Hematopoietic multipotent progenitor cell (in vitro differentiated cells): Measurements from ENCODE around the gene HORMAD2. TPM values are rescaled to one million over a fixed set of nuclear protein-coding genes. Genes with fewer than 3 reads are reported as not detected.

Source experiments
- DNase-seq, 3 donors: peaks; one replicate each; pipeline ENCODE4 v3.0.0-alpha.2; 2011 to 2015; ENCODE audit warnings: low read depth in 2 of 3, low spot score in 2 of 3
- total RNA-seq: library from RNA; depleted of rRNA; stranded (reverse); fragments of >200 nt; gene quantifications from one replicate; pipeline ENCODE4 v1.2.3, GENCODE V29; 2012

HORMAD2 gene, protein sequence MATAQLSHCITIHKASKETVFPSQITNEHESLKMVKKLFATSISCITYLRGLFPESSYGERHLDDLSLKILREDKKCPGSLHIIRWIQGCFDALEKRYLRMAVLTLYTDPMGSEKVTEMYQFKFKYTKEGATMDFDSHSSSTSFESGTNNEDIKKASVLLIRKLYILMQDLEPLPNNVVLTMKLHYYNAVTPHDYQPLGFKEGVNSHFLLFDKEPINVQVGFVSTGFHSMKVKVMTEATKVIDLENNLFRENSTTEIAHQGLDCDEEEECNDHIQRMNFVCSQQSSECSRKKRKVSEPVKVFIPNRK
- not detected for total RNA-seq

DNA sequence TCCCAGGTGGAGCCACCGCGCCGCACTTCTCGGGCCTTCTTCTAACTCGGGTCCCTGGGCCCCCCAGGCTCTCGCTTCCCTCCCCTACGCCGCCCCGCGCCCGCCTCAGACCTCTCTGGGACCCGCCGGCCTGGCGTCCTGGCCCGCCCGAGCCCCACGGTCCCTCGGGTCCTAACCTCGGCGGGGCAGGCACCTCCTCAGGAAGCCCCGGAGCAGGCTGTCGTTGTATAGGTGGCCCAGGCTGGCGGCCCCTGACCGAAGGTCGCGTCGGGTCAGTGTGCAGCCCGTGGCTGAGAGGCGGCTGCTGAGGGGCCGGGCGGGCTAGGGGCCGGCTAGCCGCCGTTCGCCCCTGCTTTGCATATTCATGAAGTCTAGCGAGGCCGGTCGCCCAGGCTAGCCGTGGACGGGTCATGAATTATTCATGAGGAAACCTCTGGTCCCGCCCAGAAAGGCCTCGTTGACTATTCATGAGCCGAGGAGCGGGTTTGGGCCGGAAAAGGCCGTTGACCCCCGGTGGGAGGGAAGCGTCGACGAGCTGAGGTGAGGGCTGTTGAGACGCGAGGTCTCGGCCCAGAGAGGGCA, at the start of gene HORMAD2:
Gene HORMAD2, plus strand, starts transcription at position 513 of the 582 bp plus-strand sequence. CDS start 13,489 bp downstream, outside the sequence.
- DNase-seq: peak in 2 of 3 donors; percentile 45 to 48

DNA sequence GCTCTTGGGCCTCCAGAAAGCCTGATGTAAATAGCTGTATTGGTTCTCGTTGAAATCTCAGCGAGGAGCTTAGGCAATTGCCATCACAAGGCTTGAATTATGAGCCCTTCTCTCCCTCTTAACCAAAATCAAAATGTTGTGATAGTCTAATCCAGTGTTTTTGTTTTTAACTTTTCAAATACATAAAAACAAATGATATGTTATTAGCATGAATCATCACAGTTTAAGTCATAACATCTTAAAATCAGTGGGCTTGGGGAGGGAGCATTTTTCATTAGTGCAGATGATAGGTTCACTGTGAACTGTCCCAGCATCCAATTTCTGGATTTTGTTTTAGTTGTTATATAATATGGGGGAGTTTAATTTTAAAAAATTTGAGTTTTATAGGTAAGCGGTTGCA, 48.9 kb upstream of the HORMAD2 start:
- DNase-seq: no peak

DNA sequence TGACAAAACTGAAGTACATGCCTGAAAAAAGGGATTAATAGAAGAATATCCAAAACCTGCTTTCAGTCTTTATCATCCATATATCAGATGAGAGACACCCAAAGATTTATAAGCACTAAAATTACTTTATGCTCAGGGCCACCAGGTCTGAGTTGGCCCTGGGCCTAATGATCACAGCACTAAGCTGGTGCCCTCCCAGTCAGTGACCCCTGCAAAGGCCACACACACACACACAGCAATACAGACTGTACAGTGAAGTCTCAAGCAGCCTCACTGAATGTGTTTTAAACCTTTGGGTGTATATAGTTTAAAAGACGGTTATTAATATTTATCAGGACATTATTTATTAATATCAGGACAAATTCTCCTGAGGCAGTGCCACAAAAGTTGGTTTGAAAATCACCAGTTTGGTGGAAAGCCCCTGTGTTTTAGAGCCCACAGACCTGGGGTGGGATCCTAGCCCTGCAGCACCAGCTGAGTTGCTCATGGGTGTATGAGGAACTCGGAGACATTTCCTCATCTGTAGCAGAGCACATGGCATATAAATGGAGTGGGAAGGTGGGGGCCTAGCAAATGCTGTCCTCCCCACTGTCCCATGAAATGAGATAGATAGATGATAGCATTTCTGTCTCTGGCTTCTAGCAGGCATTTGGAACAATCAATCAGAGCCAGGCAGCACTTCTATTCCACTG, 48.4 kb upstream of the HORMAD2 start:
- no peak for DNase-seq

DNA sequence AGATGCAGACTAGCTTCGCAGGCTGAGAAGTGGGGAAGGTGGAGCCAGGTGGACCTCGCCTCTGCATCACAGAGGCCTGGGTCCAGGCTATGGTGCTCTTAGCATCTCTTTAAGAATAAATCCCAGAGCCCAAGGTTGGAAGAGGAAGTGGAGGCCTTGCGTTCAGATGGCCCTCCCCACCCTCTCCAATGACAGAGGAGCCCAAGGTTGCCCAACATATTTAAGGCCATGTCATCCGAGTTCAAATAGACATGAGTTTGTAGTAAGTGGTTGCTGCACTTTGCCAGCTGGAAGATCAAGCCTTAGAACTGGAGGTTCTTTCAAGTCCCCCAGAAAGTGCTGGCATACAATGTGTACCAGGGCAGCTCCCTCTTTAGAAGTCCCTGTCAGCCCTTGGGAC, 47.1 kb upstream of the HORMAD2 start:
- DNase-seq: no peak

DNA sequence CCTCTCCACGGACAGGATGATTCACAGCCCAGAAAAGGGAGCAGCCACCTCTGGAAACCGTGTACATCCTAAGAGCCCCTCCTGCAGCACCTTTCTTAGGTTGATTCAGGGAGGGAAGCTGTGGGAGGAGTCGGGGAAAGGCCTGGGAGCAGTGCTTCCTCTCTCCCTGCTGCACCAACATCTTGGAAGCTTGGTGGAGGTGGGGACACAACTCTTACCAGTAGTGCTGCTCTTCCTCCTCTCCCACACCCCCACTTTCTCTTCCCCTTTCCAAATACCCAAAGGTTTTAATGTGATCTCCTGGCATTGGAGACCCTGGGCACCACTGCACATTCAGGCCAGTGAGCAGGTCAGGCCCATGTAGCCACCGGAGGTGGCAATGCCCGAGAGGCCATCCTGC, 46.4 kb upstream of the HORMAD2 start:
- DNase-seq: no peak

DNA sequence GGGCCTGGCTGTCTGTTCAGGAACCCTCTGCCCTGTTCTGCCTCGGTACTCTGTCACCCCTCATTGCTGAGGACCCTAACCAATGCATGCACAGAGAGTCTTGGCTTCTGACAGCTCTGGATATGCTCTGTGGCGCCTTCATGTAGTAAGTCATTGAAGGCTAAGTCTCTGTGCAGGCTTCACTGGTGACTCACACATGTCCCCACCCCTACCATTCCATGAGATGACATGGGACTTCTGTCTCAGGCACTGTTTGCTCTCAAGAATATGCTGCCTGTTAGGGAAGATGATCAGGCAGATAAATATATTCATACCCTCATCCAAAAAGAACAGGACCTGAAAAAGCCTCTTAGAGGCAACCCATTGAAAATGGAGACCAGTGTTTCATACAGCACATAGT, 43.6 kb upstream of the HORMAD2 start:
- DNase-seq: no peak

DNA sequence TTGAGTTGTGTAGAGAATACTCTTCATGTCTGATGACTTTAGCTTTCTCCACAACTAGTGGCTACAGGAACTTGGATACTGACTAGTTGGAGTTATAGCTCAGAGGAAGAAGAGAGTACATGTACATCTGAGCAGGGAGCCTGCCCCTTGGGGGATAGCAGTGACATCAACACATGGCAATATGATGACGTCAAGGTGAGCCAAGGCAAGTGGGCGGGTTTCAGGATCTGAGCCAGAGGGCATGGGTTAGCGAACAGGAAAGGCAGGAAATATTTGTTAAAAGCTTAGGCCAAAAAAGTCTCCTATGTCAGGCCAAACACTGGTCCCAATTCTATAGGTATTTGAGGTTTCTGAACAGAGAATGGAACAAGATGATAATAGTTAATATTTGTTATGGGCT, 42.0 kb upstream of the HORMAD2 start:
- DNase-seq: no peak

DNA sequence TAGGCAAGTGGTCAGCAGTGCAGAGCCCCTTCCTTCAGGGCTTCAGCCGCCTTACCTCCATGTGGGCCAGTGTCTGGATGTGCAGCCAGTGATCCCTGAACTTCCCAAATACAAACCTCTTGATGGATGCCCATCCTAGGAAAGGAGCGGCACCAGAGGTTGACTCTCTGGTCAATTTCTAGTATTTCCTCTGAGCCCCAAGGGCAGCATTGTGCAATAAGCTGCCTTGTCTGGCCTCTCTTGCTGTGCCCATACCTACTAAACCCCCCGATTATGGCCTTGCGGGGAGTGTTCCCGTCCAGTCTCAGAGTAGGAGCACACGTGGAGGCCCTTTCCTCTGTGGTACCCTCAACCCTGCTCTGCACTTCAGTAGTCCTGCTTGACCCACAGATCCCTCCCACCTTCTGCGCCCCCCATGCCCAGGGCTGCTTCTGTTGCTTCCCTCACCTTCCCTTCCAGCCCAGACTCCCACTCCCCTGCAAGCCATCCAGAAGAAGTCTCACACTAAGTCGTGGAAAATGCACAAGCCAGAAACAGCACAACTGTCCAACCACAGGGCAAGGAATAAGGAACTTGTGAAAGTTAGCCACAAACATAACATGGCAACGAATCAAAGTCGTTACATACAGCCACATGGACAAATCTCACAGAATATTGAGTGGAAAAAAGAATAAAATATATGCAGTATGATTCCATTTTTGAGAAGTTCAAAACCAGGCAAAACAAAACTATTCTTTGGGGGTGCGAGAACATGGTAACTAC, 39.6 kb upstream of the HORMAD2 start:
- DNase-seq: peak in 1 of 3 donors; percentile 26

DNA sequence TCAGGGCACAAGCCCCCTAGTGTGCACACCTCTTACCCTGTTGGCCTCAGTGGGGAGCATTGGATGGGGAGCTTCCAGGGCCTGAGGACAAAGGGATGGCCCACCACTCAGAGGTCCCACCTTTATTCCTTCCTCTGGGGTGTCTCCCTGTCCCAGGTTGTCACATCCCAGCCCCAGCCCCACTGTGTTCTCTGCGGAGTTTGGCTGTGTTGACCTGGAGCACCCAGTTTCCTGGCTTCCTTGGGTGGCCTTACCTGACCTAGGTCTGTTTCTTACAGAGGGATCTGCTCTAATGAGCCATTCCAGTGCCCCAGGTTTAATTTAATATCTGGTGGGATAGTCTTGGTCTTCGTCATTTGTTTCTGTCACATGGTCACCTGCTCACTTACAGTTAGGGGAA, 38.8 kb upstream of the HORMAD2 start:
- DNase-seq: no peak

DNA sequence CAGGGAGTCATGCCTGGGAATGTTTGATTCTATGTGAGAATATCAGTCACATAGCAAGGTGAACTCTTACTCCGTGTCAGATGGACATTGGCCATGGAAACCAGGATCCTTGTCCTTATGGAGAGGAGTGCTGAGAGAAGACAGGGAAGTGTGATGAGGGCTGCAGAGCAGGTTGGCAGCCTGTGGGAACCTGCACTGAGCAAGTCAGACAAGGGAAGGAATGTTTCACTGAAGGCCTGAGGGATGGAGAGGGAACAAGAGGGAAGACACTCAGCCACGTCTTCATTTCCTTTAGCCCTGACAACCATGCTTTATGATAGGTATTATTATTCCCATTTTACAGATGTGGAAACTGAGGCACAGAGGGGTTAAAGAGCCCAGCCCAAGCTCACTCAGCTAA, 38.4 kb upstream of the HORMAD2 start:
- no peak for DNase-seq

DNA sequence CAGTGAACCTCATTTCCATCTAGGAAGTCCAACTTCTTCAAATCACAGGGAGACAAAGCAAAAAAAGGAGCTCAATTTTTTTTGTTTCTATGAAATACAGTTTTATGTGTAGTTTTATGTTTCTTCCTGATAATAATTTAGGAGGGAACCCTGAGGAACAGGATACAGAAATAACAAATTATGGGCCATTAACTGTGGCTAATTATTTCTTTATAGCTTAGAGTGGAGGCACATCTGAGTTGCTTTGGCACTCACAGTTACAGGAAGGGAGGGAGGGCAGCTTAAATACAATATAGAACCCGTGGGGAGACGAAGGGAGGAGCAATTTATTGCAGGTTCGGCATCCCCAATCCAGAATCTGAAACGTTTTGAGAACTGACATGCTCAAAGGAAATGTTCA, 37.1 kb upstream of the HORMAD2 start:
- no peak for DNase-seq

DNA sequence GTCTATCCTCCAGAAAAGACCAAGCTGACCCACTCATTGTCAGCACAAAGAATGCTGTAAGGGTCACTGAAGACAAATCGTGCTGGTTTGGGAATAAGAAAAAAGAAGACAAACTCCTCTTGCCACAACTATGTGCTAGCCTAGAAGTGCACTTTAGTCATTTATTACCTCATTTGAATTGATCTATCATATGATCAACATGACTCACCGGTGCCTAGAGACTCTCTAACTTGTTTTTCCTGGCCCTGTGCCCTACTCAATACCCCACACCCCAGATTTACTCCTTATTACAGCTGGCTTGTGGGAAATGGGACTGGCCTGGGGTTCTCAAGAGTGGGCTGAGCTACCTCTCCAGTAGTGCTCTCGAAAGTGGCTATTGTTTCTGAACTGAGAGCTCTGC, 35.9 kb upstream of the HORMAD2 start:
- no peak for DNase-seq

DNA sequence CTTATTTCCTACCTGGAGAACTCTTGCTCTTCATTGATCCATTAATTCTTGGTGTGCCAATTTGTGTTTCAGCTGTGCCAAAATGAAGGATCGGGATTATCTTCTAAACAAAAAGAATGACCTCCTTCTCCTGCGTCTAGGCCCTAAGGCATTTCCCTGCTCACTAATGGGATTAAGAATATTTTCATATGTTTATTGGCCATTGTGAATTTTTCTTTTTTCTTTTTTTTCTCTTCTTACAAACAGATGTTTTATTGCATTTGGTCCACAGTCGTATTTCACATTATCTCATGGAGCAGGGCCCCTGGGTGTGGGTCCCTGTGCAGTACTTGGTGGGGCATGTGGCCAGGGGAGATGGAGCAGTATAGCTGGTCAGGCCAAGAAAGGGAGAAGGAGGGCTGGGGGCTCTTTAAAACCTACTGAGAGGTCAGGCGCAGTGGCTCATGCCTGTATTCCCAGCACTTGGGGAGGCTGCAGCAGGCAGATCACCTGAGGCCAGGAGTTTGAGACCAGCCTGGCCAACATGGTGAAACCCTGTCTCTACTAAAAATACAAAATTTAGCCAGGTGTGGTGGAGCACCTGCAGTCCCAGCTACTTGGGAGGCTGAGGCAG, 35.3 kb upstream of the HORMAD2 start:
- no peak for DNase-seq

DNA sequence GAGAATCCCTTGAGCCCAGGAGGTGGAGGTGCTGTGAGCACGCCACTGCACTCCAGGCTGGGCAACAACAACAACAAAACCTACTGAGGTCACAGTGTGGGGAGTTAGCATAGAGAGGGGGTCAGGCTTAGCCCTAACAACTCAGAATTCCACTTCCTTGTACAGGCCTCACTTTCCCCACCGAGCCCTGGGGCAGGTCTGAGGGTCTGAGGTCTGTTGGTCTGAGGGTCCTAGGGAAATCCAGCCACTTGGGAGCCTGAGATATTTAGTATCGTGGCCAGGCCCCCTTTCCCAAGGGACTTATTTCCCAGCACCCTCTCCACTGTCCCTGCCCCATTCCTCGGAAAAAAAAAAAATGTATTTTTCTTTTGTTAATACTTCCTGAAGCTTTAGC, 34.8 kb upstream of the HORMAD2 start:
- no peak for DNase-seq

DNA sequence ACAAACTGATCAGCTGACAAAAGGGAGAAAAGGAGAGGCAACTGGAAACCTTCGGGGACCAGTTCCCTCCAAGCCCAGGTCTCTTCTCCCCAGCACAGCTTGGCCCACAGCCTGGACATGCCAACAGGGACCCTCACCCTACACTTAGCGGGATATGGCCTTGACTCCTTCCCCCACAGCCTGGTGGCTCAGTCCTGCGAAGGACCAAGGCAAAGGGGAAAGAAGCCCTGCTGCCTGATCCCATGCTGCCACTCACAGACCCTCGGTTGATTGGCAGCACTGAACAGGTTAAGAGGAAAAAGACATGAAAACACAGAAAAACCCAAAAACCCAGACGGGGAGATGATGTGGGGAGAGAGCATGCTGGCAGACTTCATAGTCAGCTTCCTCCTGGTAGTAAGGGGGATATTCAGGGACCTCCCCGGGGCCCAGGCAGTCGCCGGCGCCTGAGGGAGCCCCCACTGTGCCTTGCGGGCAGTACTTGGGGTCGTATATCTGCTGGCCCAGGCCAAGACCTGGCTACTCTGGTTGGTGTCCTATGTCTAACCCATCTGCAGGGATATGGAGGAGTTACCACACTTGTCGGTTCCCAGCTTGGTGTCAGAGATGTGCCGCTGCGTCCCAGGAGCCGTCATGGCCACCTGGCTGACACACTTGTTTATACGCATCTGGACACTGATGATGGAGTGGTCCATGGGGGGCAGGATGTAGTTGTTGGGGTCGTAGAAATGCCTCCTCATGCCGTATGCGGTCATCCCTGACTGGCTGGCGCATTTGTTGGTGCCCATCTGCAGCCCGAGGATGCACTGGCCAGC, 34.2 kb upstream of the HORMAD2 start:
- DNase-seq: no peak

DNA sequence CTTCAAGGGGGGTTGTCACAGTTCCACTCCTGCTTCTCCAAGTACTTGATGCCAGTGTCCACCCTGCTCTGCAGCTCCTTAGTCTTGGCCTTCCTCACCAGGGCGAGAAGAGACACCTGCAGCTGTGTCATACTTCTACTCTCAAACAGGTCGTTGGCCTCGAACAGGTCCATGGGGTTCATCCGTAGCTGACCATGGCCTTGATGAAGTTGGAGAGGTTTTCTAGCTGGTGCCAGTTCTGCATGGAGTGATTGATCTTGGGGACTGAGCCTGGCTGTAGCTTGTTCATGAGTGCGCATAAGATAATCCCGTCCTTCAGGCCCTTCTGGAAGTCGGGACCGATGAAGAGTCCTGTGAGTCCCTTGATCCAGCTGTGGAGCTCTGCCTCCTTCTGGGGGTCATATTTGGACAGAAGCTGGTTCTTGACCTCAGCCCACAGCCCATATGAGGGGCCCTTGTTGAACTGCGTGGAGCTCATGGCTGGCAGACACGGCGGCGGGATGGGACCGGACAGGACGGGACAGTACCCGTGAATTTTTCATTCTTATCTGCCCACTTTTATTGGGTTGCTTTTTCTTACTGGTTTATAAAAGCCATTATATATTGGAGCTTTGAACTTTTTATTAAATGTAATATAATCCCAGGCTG, 33.4 kb upstream of the HORMAD2 start:
- no peak for DNase-seq

DNA sequence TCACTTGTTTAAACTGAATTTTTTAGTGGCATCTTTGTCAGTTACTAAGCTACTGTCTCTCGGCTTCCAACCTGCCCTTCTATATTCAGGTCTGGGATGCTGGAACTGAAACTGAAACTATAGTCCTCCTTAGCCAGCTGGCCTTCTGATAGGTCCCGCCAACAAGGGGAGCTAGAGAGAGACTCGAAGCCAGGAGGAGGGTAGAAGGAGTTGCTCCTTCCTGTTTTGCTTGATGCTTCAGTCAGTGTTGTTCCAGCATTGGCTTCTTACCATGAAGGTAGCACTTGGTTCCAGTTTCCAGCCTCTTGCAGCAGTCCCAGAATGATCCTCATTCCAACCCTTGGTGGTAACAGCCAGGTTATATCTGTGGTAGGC, 32.9 kb upstream of the HORMAD2 start:
- peak; percentile 5 to 74 (median 41) for DNase-seq

DNA sequence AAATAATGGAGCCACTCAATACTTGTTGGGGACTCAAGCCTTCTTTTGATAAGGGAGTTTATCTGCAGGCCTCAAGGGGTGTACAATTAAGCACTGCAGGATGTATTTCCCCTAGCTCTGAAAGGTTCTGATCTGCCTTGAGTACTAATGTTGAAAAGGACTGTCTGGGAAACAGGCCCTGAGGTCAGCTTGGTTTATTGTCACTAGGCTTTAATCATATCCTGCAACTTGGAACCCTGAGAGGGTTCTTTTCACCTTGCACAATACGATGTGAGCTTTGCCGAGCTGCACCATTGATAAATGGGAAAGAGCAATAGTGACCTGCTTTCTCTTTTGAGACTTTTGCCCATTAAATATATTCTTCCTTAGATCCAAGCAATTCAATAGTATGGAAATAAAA, 31.6 kb upstream of the HORMAD2 start:
- no peak for DNase-seq

DNA sequence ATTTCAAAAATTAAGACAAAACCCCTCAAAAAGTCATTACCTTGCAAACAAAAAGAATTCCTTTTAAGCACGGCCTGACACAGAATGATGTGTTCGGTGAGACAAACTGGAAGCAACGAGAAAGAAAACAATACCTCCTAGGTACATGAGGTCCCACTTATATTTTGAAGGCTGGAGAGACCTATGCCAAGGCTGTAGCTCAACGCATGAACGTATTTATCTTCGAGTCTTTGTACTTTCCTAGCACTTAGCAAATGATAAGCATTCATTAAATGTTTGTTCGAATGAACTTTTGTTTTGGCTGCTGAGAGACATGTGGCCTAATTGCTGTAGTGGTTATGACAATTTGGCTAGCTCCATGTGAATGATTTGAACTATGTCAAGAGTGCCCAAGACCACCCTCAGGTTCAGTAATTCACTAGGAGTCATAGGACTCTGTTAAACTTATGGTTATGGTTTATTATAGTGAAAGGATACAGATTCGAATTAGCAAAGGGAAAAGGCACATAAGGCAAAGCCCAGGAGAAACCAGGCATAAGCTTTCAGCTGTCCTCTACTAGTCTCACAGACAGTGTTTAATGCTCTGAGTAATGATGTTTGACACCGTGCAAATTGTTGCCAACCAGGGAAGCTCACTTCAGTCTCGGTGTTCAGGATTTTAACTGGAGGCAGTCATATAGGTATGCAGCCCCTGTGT, 26.0 kb upstream of the HORMAD2 start:
- no peak for DNase-seq
